Measurements from ENCODE around the gene CCNB3. TPM values are rescaled to one million over a fixed set of nuclear protein-coding genes. Genes with fewer than 3 reads are reported as not detected.
A peak's percentile ranks its signal among the peaks of the same experiment; 100 is the strongest.

Gene CCNB3, protein sequence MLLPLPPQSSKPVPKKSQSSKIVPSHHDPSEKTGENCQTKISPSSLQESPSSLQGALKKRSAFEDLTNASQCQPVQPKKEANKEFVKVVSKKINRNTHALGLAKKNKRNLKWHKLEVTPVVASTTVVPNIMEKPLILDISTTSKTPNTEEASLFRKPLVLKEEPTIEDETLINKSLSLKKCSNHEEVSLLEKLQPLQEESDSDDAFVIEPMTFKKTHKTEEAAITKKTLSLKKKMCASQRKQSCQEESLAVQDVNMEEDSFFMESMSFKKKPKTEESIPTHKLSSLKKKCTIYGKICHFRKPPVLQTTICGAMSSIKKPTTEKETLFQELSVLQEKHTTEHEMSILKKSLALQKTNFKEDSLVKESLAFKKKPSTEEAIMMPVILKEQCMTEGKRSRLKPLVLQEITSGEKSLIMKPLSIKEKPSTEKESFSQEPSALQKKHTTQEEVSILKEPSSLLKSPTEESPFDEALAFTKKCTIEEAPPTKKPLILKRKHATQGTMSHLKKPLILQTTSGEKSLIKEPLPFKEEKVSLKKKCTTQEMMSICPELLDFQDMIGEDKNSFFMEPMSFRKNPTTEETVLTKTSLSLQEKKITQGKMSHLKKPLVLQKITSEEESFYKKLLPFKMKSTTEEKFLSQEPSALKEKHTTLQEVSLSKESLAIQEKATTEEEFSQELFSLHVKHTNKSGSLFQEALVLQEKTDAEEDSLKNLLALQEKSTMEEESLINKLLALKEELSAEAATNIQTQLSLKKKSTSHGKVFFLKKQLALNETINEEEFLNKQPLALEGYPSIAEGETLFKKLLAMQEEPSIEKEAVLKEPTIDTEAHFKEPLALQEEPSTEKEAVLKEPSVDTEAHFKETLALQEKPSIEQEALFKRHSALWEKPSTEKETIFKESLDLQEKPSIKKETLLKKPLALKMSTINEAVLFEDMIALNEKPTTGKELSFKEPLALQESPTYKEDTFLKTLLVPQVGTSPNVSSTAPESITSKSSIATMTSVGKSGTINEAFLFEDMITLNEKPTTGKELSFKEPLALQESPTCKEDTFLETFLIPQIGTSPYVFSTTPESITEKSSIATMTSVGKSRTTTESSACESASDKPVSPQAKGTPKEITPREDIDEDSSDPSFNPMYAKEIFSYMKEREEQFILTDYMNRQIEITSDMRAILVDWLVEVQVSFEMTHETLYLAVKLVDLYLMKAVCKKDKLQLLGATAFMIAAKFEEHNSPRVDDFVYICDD (N-terminal part only)
- total RNA-seq (2021), result 0.15 and 0.24 TPM in 2 replicates
- Bru-seq, nascent RNA, result percentile 10 among the genes with signal in this experiment
- percentile 10 among the genes with signal in this experiment for BruChase-seq, experiment 1, labeled RNA remaining after a 2-hour chase
- BruChase-seq, experiment 2, labeled RNA remaining after a 6-hour chase, result percentile 9 among the genes with signal in this experiment
- long read RNA-seq, result 0 reads

DNA sequence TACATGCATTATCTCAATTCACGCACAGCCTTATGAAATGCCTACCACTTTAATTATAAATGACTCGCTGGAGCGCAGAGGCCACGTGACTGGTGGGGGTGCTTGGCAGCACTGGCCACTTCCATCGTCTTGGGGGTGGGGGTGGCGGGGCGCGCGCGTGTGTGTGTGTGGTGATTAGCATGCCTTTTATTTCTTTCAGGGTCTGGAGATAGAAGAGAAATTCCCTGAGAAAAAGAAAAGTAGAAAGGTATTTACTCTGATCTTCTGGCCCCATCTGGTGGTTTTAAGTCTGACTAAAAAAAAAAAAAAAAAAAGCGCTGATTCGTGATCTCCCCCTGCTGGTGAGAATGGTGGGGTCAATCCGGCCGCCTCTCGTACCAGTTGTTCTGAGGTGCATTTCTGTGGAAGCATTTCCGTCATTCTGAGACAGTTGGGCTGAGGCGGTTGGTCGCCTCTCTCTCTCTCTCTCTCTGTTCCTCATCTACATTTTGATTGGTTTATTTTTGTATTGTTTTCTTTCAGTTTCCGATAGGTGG, at the start of gene CCNB3:
CCNB3 (plus strand) TSS at position 402 of the 536 bp plus-strand sequence. CDS start 80,399 bp downstream, outside the sequence.
- peak within 1 kb of the TSS; percentile 18; the same call in 1 of the 2 replicates for H3K4me3 ChIP-seq
- H3K79me2 ChIP-seq (ENCODE audit: low read depth), result no peaks in the 10 kb centered on the region
- H3K27me3 ChIP-seq (ENCODE audit: insufficient read depth, low read depth), result no peaks in the 10 kb centered on the region
- intact Hi-C loops (cut with micrococcal nuclease; ENCODE audit: unreplicated experiment), result loop anchor here (5.0 kb wide), 1 partner anchor 287 kb away; no protein-coding TSS in a partner anchor
- no peaks in the 10 kb centered on the region for H3K4me1 ChIP-seq (replicated peaks; ENCODE audit: insufficient read depth)
- H3K4me2 ChIP-seq, result peak within 1 kb of the TSS; percentile 40; the same call in 1 of the 2 replicates
- no peaks in the 10 kb centered on the region for H3K9me3 ChIP-seq (ENCODE audit: insufficient read depth, low read depth)
- H4K20me1 ChIP-seq (ENCODE audit: insufficient read depth), result no peaks in the 10 kb centered on the region
- H3K9me2 ChIP-seq (ENCODE audit: insufficient read depth), result no peaks in the 10 kb centered on the region
- no TSS peak for BruUV-seq (replicated peaks)
- no peak within 1 kb of the TSS for H2AFZ ChIP-seq
- no peaks in the 10 kb centered on the region for H3F3A ChIP-seq (ENCODE audit: insufficient read depth, low read depth)
- TF ChIP-seq, protein P1, sequence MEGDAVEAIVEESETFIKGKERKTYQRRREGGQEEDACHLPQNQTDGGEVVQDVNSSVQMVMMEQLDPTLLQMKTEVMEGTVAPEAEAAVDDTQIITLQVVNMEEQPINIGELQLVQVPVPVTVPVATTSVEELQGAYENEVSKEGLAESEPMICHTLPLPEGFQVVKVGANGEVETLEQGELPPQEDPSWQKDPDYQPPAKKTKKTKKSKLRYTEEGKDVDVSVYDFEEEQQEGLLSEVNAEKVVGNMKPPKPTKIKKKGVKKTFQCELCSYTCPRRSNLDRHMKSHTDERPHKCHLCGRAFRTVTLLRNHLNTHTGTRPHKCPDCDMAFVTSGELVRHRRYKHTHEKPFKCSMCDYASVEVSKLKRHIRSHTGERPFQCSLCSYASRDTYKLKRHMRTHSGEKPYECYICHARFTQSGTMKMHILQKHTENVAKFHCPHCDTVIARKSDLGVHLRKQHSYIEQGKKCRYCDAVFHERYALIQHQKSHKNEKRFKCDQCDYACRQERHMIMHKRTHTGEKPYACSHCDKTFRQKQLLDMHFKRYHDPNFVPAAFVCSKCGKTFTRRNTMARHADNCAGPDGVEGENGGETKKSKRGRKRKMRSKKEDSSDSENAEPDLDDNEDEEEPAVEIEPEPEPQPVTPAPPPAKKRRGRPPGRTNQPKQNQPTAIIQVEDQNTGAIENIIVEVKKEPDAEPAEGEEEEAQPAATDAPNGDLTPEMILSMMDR (conservative IDR thresholded peaks at IDR 0.05), result peak; percentile 63
- no peak for TF ChIP-seq EZH2 (IDR thresholded peaks at IDR 0.05; ENCODE audit: low read depth)
- no peaks in the 10 kb centered on the region for H3K36me3 ChIP-seq (ENCODE audit: low read depth)
- CTCF ChIA-PET, result interaction anchor here (0.6 kb wide), 1 partner anchor 575 kb away, joined by 3 read pairs; no protein-coding TSS in a partner anchor
- DNase-seq, result peak; percentile 33 to 35
- no peak within 1 kb of the TSS for H3K27ac ChIP-seq
- POLR2A ChIA-PET (ENCODE audit: unreplicated experiment), result no interaction called here

DNA sequence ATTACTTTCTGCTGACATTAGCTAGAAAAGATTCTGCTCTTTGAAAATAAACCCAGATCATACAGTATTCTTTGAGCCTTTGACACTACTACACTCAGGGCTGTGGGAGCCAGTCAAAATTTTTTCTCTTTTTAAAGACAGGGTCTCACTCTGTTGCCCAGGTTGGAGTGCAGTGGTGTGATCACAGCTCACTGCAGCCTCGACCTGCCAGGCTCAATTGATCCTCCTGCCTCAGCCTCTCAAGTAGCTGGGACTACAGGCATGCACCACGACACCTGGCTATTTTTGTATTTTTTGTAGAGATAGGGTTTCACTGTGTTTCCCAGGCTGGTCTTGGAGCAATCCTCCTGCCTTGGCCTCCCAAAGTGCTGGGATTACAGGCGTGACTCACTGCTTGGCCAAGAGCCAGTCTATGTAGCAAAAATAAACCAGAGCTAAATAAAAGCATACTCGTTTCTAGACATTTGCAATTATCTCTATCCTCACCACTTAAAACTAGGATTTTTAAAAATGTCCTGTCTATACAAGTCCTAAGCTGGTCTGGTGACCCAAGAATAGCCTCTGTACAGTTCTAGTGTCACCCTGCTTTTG, 46.9 kb upstream of the CCNB3 start:
- Histone ChIP-seq H2AFZ (no peak overlapping the region), H3K9me2 (ENCODE audit: insufficient read depth) (no peaks in the 10 kb centered on the region), H3K36me3 (ENCODE audit: low read depth) (no peaks in the 10 kb centered on the region), H3K79me2 (ENCODE audit: low read depth) (no peaks in the 10 kb centered on the region), H4K20me1 (ENCODE audit: insufficient read depth) (no peaks in the 10 kb centered on the region), H3K4me1 (replicated peaks; ENCODE audit: insufficient read depth) (no peaks in the 10 kb centered on the region), H3K9me3 (ENCODE audit: insufficient read depth, low read depth) (no peaks in the 10 kb centered on the region), H3K4me2 (no peak overlapping the region), H3K4me3 (no peak overlapping the region), H3K27ac (no peak overlapping the region), H3F3A (ENCODE audit: insufficient read depth, low read depth) (no peaks in the 10 kb centered on the region), H3K27me3 (ENCODE audit: insufficient read depth, low read depth) (no peaks in the 10 kb centered on the region)
- ChIA-PET POLR2A (ENCODE audit: unreplicated experiment) (no interaction called here), CTCF (no interaction called here)
- intact Hi-C loops (cut with micrococcal nuclease; ENCODE audit: unreplicated experiment), result no loop called here
- no peak for DNase-seq
- BruUV-seq (replicated peaks), result no TSS peak
- TF ChIP-seq, protein P1 (conservative IDR thresholded peaks at IDR 0.05), result no peak
- TF ChIP-seq EZH2 (IDR thresholded peaks at IDR 0.05; ENCODE audit: low read depth), result no peak

Measured in PC-9 (cell line).